NCI-H2227 (cell line): ENCODE results near the gene ITPR2.
"Not testable (repeated sequence)": the region's sequence is repeated elsewhere in the genome, so short reads cannot be mapped to it uniquely, and the experiment has no call there.

Experiments used
- DNase-seq: peaks from one replicate; lab custom pipeline; 2025; ENCODE audit not compliant: unreplicated experiment; lab: John Stamatoyannopoulos, UW

The ITPR2 gene

DNA sequence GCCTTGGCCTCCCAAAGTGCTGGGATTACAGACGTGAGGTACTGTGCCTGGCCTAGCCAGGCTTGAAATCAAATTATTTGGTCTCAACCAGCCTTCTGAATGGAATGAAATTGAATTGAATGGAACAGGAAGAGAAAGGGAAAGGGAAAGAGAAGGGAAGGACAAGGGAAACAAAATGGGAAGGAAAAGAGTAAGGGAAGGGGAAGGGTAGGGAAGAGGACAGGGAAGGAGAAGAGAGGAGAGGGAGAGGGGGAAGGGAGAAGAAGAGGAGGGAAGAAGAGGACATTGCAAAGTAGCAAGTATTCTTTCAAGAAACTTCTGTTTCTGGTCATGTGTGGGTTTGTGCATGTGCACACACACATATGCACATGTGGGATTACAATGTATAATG is 97.8 kb downstream of the ITPR2 start:
- no peak for DNase-seq

DNA sequence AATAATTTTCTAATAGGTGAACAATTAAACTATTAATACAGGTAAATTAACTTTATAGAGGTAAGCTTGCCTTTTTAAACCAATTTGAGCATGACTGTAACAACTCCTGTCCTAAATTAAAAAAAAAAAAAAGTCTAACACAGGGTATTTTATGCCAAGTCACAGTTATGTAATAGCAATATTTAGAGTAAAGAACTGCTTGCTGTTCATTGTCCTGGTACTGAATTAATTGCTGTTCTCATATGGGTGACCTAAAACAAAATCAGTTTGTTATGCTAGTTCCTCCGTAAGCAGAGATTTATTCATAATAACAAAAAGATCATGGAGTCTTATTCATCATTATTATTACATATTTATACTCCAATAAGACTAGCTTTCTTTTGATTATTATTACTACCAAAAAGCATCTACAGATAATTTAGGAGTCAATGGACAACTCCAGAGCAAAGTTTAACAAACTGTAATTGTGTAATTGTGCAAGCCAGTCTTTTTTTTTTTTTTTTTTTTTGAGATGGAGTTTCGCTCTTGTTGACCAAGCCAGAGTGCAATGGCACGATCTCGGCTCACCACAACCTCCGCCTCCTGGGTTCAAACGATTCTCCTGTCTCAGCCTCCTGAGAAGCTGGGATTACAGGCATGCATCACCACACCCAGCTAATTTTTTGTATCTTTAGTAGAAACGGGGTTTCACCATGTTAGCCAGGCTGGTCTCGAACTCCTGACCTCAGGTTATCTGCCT is 98.3 kb downstream of the ITPR2 start:
- no peak for DNase-seq

DNA sequence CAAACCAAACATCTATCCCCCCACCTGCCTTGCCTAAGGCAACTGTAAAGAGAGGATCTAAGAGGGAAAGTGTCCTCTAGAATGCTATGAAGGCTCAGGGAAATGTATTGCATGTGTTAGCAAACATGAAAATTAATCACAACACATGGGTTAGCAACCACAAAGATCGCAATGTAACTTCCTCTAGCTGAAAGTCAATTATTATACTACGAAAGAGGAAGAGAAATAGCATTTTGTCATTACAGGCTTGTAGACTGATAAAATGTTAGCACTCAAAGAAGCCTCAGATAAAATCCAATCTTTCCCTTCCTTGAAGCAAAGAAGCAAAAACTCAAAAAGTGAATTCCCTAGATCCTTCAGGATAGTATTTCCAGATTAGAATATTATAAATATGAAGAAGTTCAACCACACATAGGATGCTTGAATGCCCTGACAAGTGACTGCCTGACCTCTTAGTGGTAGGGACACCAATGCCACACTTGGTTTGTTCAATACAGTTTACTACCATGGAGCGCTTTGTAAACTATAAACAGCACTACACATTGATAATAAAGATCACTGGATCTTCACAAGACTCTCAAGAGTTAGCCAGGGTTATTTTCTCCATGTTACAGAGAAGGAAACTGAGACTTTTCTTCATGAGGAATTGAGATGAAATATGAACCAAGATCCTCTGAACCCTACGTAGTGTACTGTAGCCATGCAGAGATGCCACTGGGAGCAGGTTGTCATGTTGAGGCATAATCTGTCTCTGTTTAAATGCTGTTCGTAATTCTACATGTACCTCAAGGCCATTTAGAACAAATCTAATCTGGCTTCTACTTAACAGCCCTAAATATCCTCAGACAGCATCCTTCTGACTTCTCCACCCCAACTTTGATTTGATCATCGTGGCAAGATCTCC is 100.7 kb downstream of the ITPR2 start:
- no peak for DNase-seq

DNA sequence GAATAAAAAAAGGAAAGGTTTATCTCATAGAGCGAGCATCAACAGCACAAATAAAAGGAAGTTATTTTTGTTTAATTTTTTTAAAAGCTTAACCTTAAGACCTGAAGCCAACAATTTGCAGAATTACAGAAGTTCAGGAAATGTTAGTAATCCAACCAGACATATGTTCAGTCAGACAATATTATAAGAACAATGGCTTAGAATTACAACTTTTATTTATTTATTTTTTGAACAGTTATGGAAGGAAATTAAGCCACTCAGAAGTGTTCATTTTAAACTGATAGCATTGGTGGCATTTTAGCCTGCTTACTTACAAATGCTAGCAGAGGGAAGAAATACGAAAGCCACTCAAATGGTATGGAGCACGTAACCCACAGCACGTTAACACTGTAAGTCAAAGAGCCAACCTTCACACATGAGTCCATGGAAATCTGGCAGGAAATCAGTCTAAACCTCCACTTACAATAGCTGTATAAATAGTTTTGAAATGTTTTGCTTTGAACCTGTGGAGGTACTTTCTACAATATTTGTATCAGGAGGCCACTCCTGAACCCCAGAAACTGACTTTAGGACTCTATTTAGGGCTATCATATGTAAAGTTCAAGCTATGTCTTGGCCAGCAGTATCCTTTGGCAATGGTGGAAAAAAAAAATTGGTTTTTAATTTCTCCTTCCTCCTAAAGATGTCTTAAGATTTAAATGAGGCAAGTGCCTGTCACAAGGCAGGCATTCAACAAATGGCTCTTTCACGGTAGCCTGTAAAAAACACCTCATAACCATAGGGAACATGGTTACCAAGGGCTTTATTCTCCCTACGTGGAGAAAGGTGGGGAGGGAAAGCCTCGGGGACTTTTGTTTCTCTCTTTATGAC is 102.3 kb downstream of the ITPR2 start:
- DNase-seq, result no peak

DNA sequence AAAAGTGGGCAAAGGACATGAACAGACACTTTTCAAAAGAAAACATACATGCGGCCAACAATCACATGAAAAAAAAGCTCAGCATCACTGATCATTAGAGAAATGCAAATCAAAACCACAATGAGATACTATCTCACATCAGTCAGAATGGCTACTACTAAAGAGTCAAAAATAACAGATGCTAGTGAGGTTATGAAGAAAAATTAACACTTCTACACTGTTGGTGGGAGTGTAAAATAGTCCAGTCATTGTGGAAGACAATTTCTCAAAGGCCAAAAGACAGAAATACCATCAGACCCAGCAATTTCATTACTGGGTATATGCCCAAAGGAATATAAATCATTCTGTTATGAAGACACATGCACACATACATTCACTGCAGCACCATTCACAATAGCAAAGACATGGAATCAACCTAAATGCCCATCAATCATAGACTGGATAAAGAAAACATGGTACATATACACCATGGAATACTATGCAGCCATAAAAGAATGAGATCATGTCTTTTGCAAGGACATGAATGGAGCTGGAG is 103.8 kb downstream of the ITPR2 start:
- not testable (repeated sequence) for DNase-seq

DNA sequence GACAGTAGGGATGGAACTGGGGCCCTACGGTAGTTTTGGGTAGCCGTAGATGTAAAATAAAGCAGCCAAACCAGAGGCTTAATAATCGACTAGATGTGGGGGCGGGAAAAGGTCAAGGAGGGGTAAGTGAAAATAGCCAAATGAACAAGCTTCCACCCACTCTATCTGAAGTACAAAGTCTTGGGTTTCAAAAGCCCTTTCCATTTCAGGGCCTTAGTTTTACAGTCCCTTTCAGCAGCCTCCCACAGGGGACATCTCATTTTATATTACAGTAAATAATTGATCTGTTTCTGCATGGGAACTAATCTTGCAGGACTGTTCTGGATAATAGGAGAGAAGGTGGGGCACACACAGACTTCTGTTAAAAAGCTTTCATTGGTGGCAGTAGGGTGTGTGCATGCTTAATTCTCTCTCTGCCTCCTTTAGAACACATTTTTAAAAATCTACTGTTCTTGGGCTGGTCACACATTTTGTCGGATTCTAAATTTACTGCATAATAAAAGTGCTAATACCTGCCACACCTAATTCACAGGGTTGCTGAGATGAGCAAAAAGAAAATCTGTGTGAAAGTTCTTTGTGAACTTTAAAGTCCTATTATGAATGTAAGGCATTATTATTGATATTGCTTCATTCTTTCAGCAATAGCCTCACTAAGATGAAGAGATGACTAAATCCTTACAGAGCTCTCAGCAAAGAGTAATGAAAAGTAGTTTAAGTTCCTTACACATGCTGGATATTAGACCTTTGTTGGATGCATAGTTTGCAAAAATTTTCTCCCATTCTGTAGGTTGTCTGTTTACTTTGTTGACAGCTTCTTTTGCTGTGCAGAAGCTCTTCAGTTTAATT is 104.6 kb downstream of the ITPR2 start:
- DNase-seq, result no peak

DNA sequence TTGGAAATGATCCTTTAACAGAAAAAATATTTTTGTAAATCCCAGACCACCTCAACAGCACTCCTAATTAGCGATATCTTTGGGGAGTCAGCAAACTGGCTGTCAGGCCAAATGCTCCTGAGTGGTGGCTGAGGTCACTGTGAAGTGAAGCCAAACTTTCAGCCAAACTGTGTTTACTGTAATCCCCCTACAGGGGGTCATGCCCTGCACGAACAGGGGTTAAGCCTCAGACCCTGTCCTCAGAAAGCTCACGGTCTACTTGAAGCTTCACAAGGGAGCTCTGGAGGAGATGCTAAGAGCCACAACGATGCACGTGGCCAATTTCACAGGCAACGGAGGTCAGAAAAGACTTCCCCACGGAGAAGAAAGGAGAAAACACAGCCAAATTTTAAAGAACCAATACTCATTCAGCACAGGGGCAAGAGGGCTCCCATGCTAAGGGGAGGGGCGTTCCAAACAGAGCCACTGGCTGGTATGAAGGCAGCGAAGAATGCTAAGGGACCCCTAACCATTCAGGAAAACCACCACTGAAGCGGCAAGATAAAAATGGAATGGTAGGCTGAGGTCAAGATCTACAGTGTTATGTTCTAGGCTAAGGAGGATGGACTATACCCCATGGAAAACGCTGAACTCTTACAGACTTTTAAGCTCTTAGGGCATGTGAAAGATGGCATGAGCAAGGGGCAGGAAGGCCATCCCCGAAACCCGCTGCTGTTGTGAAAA is 105.4 kb downstream of the ITPR2 start:
- no peak for DNase-seq

DNA sequence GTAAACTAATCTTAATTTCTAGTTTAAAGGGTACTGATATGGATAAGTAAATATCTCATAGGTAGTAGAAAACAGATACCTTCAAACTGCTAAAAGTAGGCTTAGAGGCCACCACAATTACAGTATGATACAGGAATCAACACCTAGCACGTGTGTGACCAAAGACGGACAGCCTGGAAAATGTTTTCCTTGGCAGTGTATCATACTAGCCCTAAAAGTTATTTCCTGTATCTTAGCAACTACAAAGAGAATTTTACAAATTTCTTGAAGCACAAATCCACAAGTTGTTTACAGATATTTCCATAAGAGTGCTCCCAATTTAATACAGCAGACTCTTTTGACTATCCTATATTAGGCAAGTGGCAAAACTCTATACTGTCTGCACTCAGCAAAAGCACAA is 106.0 kb downstream of the ITPR2 start:
- no peak for DNase-seq

DNA sequence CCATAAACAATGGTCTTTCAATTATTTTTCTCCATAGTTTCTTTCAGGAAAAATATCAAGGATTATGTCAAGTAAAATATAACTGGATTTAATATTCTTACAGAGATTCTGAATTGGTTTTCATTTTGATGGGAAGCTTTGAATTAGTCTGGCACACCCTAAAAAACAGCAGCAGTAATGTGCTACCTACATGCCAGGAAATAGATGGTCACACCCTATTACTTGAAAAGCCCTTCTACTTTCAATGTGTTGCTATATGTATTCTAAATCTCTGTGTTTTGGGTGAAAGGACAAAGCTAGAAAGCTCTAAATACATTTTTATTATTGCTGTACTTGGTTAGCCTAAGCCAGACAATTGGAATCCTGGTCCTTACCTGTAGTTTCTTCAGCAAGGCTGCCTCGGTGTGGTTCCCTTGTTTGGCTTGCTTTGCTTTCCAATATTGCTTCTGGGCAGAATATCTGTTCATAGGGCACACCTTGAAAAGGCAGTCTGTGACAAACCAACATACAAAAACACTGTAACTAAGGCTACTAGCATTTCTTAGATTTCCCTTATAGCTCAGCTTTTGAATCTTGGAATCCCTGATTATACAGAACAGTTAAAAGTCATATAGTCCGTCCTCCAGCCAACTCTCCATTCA is 107.6 kb downstream of the ITPR2 start:
- DNase-seq, result no peak

DNA sequence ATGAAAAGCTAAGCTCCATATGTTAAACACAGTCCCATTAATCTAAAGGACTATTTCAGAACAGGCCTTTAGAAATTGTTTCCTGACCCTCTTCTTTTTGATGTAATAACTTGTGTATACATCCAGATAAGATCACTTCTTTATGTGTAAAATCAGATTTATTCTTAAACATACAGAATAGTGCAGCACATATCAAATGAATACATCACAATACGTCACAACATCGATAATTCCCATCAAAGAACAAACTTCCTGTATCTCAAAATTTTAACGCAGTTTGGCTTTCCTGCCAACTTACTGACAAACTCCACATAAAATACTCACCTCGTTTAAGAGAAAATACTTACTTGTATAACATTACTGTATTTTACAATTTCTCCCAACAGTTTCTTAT is 108.7 kb downstream of the ITPR2 start:
- DNase-seq, result no peak

DNA sequence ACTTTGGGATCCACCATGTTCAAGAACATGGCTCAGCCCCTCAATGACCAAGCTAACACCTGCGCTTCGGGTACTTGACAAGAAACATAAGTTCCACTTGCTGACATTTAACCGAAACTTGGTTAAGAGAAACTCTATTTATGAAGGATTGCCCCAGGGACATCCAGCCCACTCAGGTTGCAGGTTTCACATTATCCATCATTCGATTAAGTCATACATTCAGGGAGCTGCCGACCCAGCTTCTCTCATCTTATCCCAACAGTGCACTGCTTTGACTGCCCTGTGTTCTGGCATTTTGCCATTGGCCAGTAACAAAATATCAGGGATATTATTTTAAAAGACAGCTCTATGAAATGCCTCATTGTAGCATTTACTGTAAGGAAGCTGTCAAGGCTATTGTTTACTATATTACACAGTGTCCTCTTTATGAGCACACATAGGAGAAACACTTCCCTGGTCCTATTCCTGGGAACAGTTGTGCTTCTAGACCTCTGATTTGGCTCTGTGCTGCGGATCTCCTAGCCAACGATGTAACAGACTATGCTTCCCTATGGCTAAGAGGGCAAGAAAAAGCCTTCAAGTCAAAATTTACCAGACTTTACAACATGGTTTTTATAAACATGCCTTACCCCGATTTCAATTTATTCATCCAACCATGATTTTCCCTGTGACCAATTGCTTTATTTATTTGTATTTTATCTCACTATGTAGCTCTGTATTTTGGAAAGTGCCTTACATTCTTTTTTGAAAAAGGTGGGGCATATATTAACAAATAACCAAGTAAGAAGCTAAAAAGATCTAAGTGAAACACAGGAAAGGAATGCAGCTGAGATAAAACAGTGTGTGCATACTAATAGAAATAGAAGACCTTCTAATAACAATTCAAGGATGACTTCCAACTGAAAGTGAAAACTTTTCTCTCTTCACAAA is 109.3 kb downstream of the ITPR2 start:
- no peak for DNase-seq

DNA sequence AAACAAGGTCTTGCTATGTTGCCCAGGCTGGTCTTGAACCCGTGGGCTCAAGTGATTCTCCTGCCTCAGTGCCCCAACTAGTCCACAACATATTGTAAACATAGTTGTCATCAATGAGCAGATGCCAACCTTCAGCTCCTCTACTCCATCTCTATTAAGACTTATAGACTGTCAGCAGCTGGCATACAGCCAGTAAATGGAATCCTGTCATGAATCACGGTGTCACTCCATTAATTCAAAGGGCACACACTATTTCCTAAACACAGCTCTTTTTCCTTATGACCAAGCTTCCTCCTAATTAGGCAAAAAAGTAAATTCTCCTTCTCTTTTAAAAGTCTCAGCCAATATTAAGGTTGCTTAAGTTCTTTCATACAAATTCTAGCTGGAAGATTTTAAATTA is 111.2 kb downstream of the ITPR2 start:
- DNase-seq, result no peak

DNA sequence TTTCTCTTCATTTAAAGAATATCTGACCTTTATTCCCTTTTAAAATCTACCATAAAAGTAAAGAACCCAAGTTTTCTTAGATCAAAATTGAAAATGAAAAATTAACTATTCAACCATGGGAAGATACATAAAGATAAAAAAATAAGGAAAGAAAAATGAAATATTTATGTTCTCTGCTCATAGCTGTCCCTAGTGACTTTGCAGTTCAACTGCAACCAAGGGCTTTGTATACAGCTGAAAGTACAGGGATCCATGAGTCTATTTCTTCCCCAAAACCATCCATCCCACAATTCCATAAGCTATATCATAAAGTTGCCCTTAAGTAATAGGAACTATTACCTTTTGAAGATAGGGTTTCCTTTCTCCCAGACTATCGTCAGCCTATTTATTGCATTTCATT is 113.1 kb downstream of the ITPR2 start:
- no peak for DNase-seq

DNA sequence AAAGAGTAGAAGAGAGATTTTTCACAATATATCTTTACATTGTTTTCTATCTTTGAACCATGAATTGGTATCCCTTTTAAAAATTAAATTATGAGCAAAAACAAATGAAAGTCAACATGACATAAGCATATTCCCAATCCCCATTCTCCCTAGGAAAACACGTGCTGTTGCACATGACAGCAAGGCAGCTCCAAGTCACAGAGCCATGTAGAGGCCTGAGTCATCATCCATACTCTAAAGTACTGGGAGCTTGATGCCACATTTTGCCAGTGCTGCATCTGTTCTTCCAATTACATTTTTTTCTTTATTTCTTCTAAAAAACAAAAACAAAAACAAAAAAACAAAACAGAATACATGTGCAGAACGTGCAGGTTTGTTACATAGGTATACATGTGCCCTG is 115.2 kb downstream of the ITPR2 start:
- DNase-seq, result no peak

DNA sequence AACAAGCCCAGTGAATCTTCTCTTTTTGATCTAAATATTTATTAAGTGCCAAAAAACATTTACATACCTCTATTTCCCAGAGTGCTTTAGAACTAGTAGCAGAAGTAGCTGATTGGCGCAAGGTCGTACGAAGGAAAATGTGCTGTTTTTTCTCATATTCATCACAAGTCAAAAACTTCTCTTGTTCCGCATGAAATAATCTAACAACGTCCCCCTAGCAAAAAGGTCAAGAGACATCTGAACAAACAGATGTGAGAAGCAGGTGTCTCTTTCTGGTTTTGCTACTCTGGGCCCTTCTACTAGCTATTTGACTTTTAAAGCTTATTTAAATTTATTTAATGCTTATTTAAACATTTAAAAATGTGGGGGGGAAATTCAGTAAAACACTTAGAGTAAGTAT is 117.8 kb downstream of the ITPR2 start:
- DNase-seq, result no peak

DNA sequence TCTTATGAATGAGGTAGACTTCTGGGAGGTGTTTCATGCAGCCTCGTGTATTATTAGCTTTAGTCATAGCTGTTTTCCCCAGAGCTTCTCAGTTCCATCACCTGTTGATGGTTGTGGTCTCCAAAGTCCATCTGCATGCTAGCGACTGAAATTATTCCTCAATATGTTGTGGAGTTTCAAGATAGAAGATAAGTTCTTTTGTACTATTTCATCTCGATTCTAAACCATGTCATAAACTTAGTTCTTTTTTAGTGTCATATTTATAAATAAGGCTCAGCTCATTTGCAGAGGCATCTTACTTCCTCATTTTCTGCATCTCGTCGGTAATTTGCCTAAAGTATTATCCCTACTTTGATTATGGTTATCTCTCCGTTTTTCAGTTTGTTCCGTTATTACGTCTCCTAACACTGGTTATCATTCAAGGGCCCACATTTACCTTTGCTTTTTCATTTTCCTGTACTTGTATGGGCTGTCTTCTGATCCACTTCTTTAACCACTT is 119.1 kb downstream of the ITPR2 start:
- no peak for DNase-seq

DNA sequence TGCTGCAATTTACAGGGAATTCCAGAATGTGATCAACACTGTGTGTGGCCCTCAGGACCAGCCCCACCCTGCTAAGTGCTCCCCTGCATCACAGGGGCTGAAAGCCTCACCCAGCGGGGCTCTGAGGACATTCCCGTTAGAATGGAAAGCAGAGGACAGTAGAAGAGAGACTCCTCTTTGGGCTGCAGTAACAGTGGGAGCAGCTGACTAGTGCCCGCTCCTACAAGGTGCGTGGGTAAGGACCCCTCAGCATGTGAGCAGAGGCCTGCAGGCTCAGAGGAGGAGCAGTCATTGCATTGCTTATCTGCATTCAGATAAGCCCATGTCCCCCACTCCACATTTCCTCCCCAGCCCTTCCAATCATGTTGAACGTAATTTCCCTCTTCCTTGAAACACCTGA is 120.1 kb downstream of the ITPR2 start:
- no peak for DNase-seq

DNA sequence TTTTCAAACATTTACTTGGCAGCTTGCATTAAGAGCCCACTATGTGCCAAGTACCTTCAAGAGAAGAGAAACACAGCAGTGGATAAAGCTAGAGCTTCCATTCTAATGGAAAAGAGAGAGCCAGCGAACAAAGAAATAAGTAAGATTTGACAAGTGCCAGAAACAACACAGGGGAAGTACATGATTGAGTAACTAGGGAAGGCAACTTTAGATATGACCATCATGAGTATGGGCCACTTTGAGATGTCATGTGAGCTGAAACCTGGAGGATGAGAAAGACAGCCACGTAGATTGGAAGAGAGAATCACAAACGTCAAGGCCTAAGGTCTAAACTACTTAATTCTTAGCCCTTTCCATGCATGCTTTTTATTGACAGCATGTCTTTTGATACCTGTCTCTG is 121.4 kb downstream of the ITPR2 start:
- no peak for DNase-seq
